Endothelial cell of umbilical vein (primary cell): ENCODE results near the gene KCNJ8.

ENCODE experiments used
- CTCF ChIP-seq, 2 donors: IDR thresholded peaks; 1 replicate in 1 of 2; 2 replicates in 1 of 2; pipeline ENCODE4 v1.5.1; 2011; ENCODE audit warnings: low read length in 2 of 2, mild to moderate bottlenecking in 2 of 2, moderate library complexity in 2 of 2, control low read depth in 1 of 2, inconsistent platforms in 1 of 2, low read depth in 1 of 2; ENCODE audit not compliant: insufficient read depth in 1 of 2; ENCODE audit errors: extremely low read depth in 1 of 2
- EZH2 ChIP-seq: IDR thresholded peaks from 2 replicates; pipeline ENCODE4 v1.6.1; 2012; ENCODE audit warnings: borderline replicate concordance, low read depth, mild to moderate bottlenecking, moderate library complexity, low read length, inconsistent platforms; ENCODE audit not compliant: severe bottlenecking
- FOS ChIP-seq: IDR thresholded peaks from 2 replicates; pipeline ENCODE4 v1.6.1; 2011; ENCODE audit warnings: mild to moderate bottlenecking, low read length, moderate library complexity, borderline replicate concordance; ENCODE audit not compliant: insufficient read depth
- JUN ChIP-seq: IDR thresholded peaks from 2 replicates; pipeline ENCODE4 v1.6.1; 2011; ENCODE audit warnings: borderline replicate concordance, low read depth; ENCODE audit not compliant: insufficient read length, insufficient read depth
- MAX ChIP-seq: IDR thresholded peaks from 2 replicates; pipeline ENCODE4 v1.6.1; 2011; ENCODE audit not compliant: insufficient read depth, insufficient read length
- MYC ChIP-seq: IDR thresholded peaks from one replicate; pipeline ENCODE4 v1.6.1; 2011; ENCODE audit warnings: mild to moderate bottlenecking, low read depth, low read length
- POLR2A ChIP-seq: IDR thresholded peaks from 2 replicates; pipeline ENCODE4 v1.6.1; 2012; ENCODE audit warnings: low read depth, mild to moderate bottlenecking, control low read depth, low read length
- POLR2AphosphoS5 ChIP-seq: IDR thresholded peaks from 2 replicates; pipeline ENCODE4 v1.6.1; 2012; ENCODE audit warnings: low read depth, mild to moderate bottlenecking, control low read depth, low read length, moderate library complexity; ENCODE audit not compliant: insufficient read depth

DNA sequence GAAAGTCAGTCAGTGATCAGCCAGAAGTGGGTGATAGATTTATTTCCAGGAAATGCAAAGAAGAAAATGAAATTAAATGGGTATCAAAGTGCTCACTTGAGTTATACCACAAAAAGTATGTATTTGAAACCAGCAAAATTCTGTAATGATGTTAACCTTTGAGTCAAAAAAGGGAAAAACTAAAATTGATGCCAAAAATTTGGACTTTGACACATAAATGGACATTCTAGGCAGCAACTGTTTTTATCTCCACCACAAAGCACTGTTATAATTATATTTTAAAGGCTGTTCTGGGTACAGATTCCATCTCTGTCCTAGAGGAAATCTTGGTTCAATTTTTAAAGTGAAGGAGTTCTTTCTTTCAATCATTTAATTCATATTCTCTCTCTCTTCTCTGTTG lies 31.7 kb upstream of the KCNJ8 start:
- no peak for TF ChIP-seq CTCF (IDR thresholded peaks at IDR 0.05; ENCODE audit: extremely low read depth in 1 of 2, insufficient read depth in 1 of 2, low read depth in 1 of 2, low read length in 2 of 2)
- TF ChIP-seq POLR2AphosphoS5 = no peak
- TF ChIP-seq EZH2 = no peak
- no peak for TF ChIP-seq POLR2A
- no peak for TF ChIP-seq MYC
- no peak for TF ChIP-seq MAX
- TF ChIP-seq JUN = no peak
- TF ChIP-seq FOS = no peak
